K562 (cell line): ENCODE measurements around the gene COL23A1. TPM values are rescaled to one million over a fixed set of nuclear protein-coding genes. Genes with fewer than 3 reads are reported as not detected.

ENCODE experiments used
- ATAC-seq: fragments of 200-7000 bp; cut with Tn5 transposase; 3 replicates; pipeline ENCODE4 v1.9.1; 2020; ENCODE audit warnings: moderate library complexity
- BruUV-seq: library from RNA; stranded (reverse); fragments of 400-500 nt; replicated peaks from 2 replicates; lab custom pipeline; 2021; lab: Mats Ljungman, UMichigan
- CTCF ChIA-PET: fragments of 300-600 bp; formaldehyde crosslinking; extraction: SDS; loops from one replicate; lab custom pipeline; 2021; ENCODE audit warnings: low intra/inter-chr PET ratio; lab: Yijun Ruan, JAX
- POLR2A ChIA-PET: fragments of 300-600, 350-650 bp; sonication (Branson Sonifier 250); formaldehyde crosslinking; extraction: SDS; loops from one replicate; lab custom pipeline; 2021; ENCODE audit warnings: antibody characterized with exemption, inconsistent platforms; lab: Yijun Ruan, JAX
- DNase-seq, 4 experiments: peaks; one replicate each; pipeline versions ENCODE4 v3.0.0 to v3.0.0-alpha.2; 2011 to 2018; ENCODE audit warnings: low spot score in 3 of 4, mixed read lengths in 3 of 4; ENCODE audit errors: extremely low read depth in 1 of 4
- FAIRE-seq: peaks from 2 replicates; lab custom pipeline; 2011; peaks lifted over from hg19 to GRCh38; lab: Jason Lieb, UNC
- H2AFZ ChIP-seq: 2 replicates; pipeline ENCODE4 v1.6.0; 2011; ENCODE audit warnings: low read depth, low read length, control low read depth, inconsistent platforms
- H3K27ac ChIP-seq: fragments of 200-600 bp; 3 replicates; pipeline ENCODE4 v1.8.0; 2011; ENCODE audit warnings: low read depth, mild to moderate bottlenecking, control low read depth, inconsistent platforms, low read length, moderate library complexity, mixed read lengths; ENCODE audit errors: extremely low read depth
- H3K27me3 ChIP-seq, 2 experiments: fragments of 300-600 bp in 1 of 2; 2 replicates in 1 of 2; 3 replicates in 1 of 2; pipeline versions ENCODE4 v1.6.0 to v1.8.0; 2011; ENCODE audit warnings: inconsistent platforms in 2 of 2, low read length in 2 of 2, mild to moderate bottlenecking in 1 of 2, mixed read lengths in 1 of 2, moderate library complexity in 1 of 2; ENCODE audit not compliant: control insufficient read depth in 2 of 2, insufficient read depth in 2 of 2
- H3K36me3 ChIP-seq: fragments of 300-600 bp; 3 replicates; pipeline ENCODE4 v1.8.0; 2011; ENCODE audit warnings: mild to moderate bottlenecking, low read length, inconsistent platforms; ENCODE audit not compliant: control insufficient read depth, insufficient read depth
- H3K4me1 ChIP-seq, 2 experiments: fragments of 200-600 bp in 1 of 2; replicated peaks in 1 of 2; 2 replicates in 1 of 2; 3 replicates in 1 of 2; pipeline versions ENCODE4 v1.5.1 to v1.8.0; 2011; ENCODE audit warnings: inconsistent platforms in 2 of 2, low read length in 2 of 2, mild to moderate bottlenecking in 1 of 2, mixed read lengths in 1 of 2, moderate library complexity in 1 of 2; ENCODE audit not compliant: control insufficient read depth in 2 of 2, insufficient read depth in 2 of 2
- H3K4me2 ChIP-seq: 2 replicates; pipeline ENCODE4 v1.6.1; 2011; ENCODE audit warnings: low read length, control low read depth, inconsistent platforms, mixed read lengths; ENCODE audit not compliant: insufficient read depth
- H3K4me3 ChIP-seq: fragments of 200-600 bp; sonication (generic), shearing (Covaris generic); 2 replicates; pipeline ENCODE4 v1.5.1; 2016; ENCODE audit warnings: control low read depth, inconsistent platforms
- H3K79me2 ChIP-seq: fragments of 200-600 bp; 3 replicates; pipeline ENCODE4 v1.8.0; 2011; ENCODE audit warnings: low read length, inconsistent platforms; ENCODE audit not compliant: control insufficient read depth, insufficient read depth
- H3K9ac ChIP-seq, 2 experiments: 2 replicates each; pipeline versions ENCODE4 v1.6.0 to v1.6.1; 2011; ENCODE audit warnings: low read depth in 2 of 2, low read length in 2 of 2, control low read depth in 1 of 2, inconsistent platforms in 1 of 2, mild to moderate bottlenecking in 1 of 2, mixed read lengths in 1 of 2; ENCODE audit not compliant: insufficient read depth in 1 of 2
- H3K9me1 ChIP-seq: one replicate; pipeline ENCODE4 v1.6.0; 2011; ENCODE audit warnings: inconsistent platforms, mild to moderate bottlenecking, low read length, moderate library complexity; ENCODE audit not compliant: control insufficient read depth, insufficient read depth
- H3K9me3 ChIP-seq: replicated peaks from 2 replicates; pipeline ENCODE4 v1.5.1; 2011; ENCODE audit warnings: low read depth, low read length, inconsistent platforms; ENCODE audit not compliant: control insufficient read depth, insufficient read depth
- H4K20me1 ChIP-seq: replicated peaks from 2 replicates; pipeline ENCODE4 v1.6.1; 2011; ENCODE audit warnings: low read length, inconsistent platforms, mixed read lengths; ENCODE audit not compliant: control insufficient read depth, insufficient read depth
- FUS ChIP-seq: fragments of 200-400 bp; formaldehyde crosslinking; optimal IDR thresholded peaks from 2 replicates; pipeline ENCODE3; 2017; ENCODE audit warnings: low read depth, low read length
- HMGN3 ChIP-seq: IDR thresholded peaks from 2 replicates; pipeline ENCODE4 v1.6.1; 2011; ENCODE audit warnings: borderline replicate concordance, low read depth, mild to moderate bottlenecking, mixed read lengths, low read length; ENCODE audit not compliant: insufficient read length; ENCODE audit errors: extremely low read depth
- HNRNPK ChIP-seq: fragments of 200-400 bp; formaldehyde crosslinking; IDR thresholded peaks from one replicate; pipeline ENCODE4 v1.6.1; 2018; ENCODE audit warnings: mild to moderate bottlenecking, low read depth, low read length; ENCODE audit not compliant: poor library complexity, severe bottlenecking
- MEF2A ChIP-seq: IDR thresholded peaks from 2 replicates; pipeline ENCODE4 v1.6.1; 2011; ENCODE audit warnings: low read depth, mild to moderate bottlenecking, low read length, moderate library complexity; ENCODE audit not compliant: control insufficient read depth
- MYNN ChIP-seq, 2 experiments: sonication (generic); formaldehyde crosslinking in 1 of 2; IDR thresholded peaks; 2 replicates each; pipeline versions ENCODE4 v1.5.0 to v1.6.1; 2016 to 2020; ENCODE audit warnings: antibody characterized with exemption in 1 of 2, missing genetic modification reagents in 1 of 2
- RBBP5 ChIP-seq: fragments of 200-600 bp; sonication (generic); IDR thresholded peaks from 2 replicates; pipeline ENCODE4 v1.6.1; 2012; ENCODE audit warnings: borderline replicate concordance, mild to moderate bottlenecking, low read length, control low read depth, inconsistent platforms; ENCODE audit not compliant: insufficient read depth, poor library complexity, severe bottlenecking
- SAFB2 ChIP-seq: fragments of 200-400 bp; formaldehyde crosslinking; IDR thresholded peaks from 2 replicates; pipeline ENCODE4 v1.6.1; 2018; ENCODE audit warnings: borderline replicate concordance, low read length, low read depth, moderate library complexity; ENCODE audit not compliant: severe bottlenecking
- XRCC3 ChIP-seq: fragments of 450-650 bp; IDR thresholded peaks from 2 replicates; pipeline ENCODE4 v1.6.1; 2017; ENCODE audit warnings: mild to moderate bottlenecking, moderate library complexity
- WGBS: fragments of 100-300 bp; shearing (Covaris generic); methylation state at CpG from one replicate; pipeline ENCODE4 v1.1.6; 2016; ENCODE audit warnings: low coverage, mixed read lengths; ENCODE audit not compliant: insufficient coverage; ENCODE audit errors: missing lambda C conversion rate; 5-methylcytosine and 5-hydroxymethylcytosine counted together
- in situ Hi-C: fragments of 300-500 bp; cut with MboI; formaldehyde crosslinking; loops from 4 replicates; pipeline ENCODE4 v1.15.0; 2018; ENCODE audit warnings: inconsistent platforms, mixed read lengths
- intact Hi-C: fragments of 100-400 bp; cut with micrococcal nuclease; formaldehyde crosslinking; loops from 2 replicates; pipeline ENCODE4 v1.14.2; 2022
- polyA plus RNA-seq, 8 experiments: library from polyadenylated mRNA; depleted of rRNA in 4 of 8; stranded (reverse) in 5 of 8; unstranded in 3 of 8; fragments of >200 nt; fragmentation: Nextera tagmentation in 2 of 8; fragmentation: Illumina TruSeq in 1 of 8; extraction: Ambion mirVana in 2 of 8; extraction: Trizol in 1 of 8; gene quantifications; 2 replicates each; pipeline versions ENCODE4 v1.2.1 to v1.2.3, GENCODE V29; 2011 to 2014; ENCODE audit warnings: inconsistent platforms in 1 of 8, missing spikeins in 1 of 8
- total RNA-seq, 7 experiments: library from RNA; depleted of rRNA in 6 of 7; stranded (reverse); fragments of >200 nt in 6 of 7; fragmentation: Illumina TruSeq in 2 of 7; extraction: Trizol in 2 of 7; gene quantifications; 2 replicates each; pipeline versions ENCODE4 v1.2.1 to v1.2.3, GENCODE V29; 2011 to 2021; ENCODE audit warnings: low replicate concordance in 1 of 7
- TF ChIP-seq, protein P1 (sequence below): fragments of 450-650 bp; formaldehyde crosslinking; IDR thresholded peaks from 2 replicates; pipeline ENCODE4 v1.4.0; 2022; ENCODE audit warnings: missing genetic modification characterization

Gene COL23A1
- total and polyA plus RNA-seq, 9 of the 15 experiments (the other 6 are each of a cell fraction or from before 2014, with no cell fraction given) = 0.09 TPM; not detected in 8

DNA sequence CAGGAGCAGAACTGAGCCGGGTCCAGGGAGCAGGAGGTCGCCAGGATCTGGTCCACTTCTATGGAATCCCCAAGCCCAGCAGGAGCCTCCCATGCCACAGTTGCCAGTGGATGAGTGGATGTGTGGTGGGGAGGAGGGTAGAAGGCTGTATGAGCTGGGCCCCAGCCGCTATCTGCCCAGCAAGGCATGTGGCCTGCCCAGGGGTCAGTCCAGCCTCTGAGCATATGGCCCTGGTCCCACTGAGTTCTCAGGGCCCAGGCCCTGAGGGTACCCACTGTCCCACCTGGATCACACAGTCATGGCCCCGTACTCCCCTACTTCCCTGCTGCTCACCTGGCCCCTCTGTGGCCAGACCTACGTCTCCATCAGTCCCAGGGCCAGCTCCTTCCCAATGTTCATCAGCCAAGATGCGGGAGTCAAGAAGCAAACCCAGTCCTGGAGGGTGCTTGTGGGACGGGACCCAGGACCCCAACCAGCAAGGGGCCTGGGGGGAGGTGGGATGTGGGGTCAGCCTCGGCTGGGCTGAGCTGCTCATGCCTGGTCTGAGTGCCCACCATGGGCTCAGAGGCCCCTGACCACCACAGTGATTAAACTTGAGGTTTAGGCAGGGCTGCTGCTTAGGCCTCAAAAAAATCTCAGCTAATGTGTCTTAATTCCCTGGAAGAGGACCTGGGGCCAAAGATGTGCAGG, 152.7 kb downstream of the COL23A1 start:
- H3K9ac ChIP-seq = no peak overlapping the region; a peak in 1 of 4 replicates
- no peak for DNase-seq
- H3K79me2 ChIP-seq = no peaks in the 10 kb centered on the region
- POLR2A ChIA-PET = interaction anchor here (0.8 to 1.6 kb wide), 4 partner anchors 10 to 20 kb away, joined by 3 to 7 read pairs (median 4); no protein-coding TSS in a partner anchor
- BruUV-seq = no TSS peak
- 31% methylated on average over 7 of the region's 8 CpGs for WGBS
- no peaks in the 10 kb centered on the region for H3K9me1 ChIP-seq
- no peak overlapping the region for H3K4me2 ChIP-seq
- CTCF ChIA-PET = no interaction called here
- H3K4me3 ChIP-seq = no peak overlapping the region
- no peak overlapping the region for H2AFZ ChIP-seq
- no peak for ATAC-seq
- H4K20me1 ChIP-seq = no peaks in the 10 kb centered on the region
- H3K9me3 ChIP-seq = no peaks in the 10 kb centered on the region
- in situ Hi-C loops = no loop called here
- peaks cover 6 to 20% of the 10 kb centered on the region in 2 experiments; a peak in 4 of 5 replicates for H3K4me1 ChIP-seq
- TF ChIP-seq SAFB2 = no peak
- TF ChIP-seq MEF2A = no peak
- no peak for TF ChIP-seq RBBP5
- no peak for TF ChIP-seq HMGN3
- no peak for TF ChIP-seq MYNN (IDR thresholded peaks at IDR 0.05)
- no peak for TF ChIP-seq MYNN (CRISPR knock-in tag; IDR thresholded peaks at IDR 0.05)
- no peak for TF ChIP-seq HNRNPK
- TF ChIP-seq FUS = no peak
- no peak for TF ChIP-seq XRCC3
- TF ChIP-seq, protein P1, sequence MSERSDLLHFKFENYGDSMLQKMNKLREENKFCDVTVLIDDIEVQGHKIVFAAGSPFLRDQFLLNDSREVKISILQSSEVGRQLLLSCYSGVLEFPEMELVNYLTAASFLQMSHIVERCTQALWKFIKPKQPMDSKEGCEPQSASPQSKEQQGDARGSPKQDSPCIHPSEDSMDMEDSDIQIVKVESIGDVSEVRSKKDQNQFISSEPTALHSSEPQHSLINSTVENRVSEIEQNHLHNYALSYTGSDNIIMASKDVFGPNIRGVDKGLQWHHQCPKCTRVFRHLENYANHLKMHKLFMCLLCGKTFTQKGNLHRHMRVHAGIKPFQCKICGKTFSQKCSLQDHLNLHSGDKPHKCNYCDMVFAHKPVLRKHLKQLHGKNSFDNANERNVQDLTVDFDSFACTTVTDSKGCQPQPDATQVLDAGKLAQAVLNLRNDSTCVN (CRISPR knock-in tag) = no peak
- TF ChIP-seq, all 486 proteins: peak for 0
- Histone ChIP-seq H3K27ac (no peak overlapping the region), H3K27me3 (peaks cover 0 to 17% of the 10 kb centered on the region in 2 experiments; a peak in 4 of 5 replicates), H3K36me3 (no peaks in the 10 kb centered on the region)
- intact Hi-C loops = no loop called here
- FAIRE-seq = no peak
